Panc1 (cell line): ENCODE data around the gene RPL19. TPM values are rescaled to one million over a fixed set of nuclear protein-coding genes. Genes with fewer than 3 reads are reported as not detected.
A peak's percentile ranks its signal among the peaks of the same experiment; 100 is the strongest.

ENCODE experiments used
- ATAC-seq: fragments of 200-7000 bp; cut with Tn5 transposase; 2 replicates; pipeline ENCODE4 v1.9.1; 2020; ENCODE audit warnings: mild to moderate bottlenecking, moderate library complexity
- BruUV-seq: library from RNA; stranded (reverse); fragments of 400-500 nt; replicated peaks from 2 replicates; lab custom pipeline; 2021; lab: Mats Ljungman, UMichigan
- CTCF ChIA-PET: fragments of 300-600 bp; sonication (Branson Sonifier 250); formaldehyde crosslinking; loops from one replicate; lab custom pipeline; 2022; ENCODE audit warnings: antibody characterized with exemption; lab: Charles Lee
- POLR2A ChIA-PET: fragments of 300-600 bp; sonication (Branson Sonifier 250); formaldehyde crosslinking; loops from one replicate; lab custom pipeline; 2022; ENCODE audit warnings: antibody characterized with exemption; lab: Charles Lee
- DNase-seq: peaks from one replicate; pipeline ENCODE4 v3.0.0-alpha.2; 2010; ENCODE audit warnings: low read depth, low spot score
- H3K27ac ChIP-seq: 2 replicates; pipeline ENCODE4 v1.5.1; 2011; ENCODE audit warnings: mild to moderate bottlenecking, low read length, inconsistent platforms
- H3K27me3 ChIP-seq: fragments of 200-500 bp; sonication (Bioruptor generic); 2 replicates; pipeline ENCODE4 v1.6.0; 2014; ENCODE audit warnings: low read length, inconsistent platforms; ENCODE audit not compliant: control insufficient read depth, insufficient read depth
- H3K36me3 ChIP-seq: fragments of 200-500 bp; sonication (Bioruptor generic); 2 replicates; pipeline ENCODE4 v1.5.1; 2014; ENCODE audit warnings: inconsistent platforms, mild to moderate bottlenecking, low read length, moderate library complexity; ENCODE audit not compliant: control insufficient read depth, insufficient read depth
- H3K4me1 ChIP-seq: 2 replicates; pipeline ENCODE4 v1.5.1; 2011; ENCODE audit warnings: inconsistent platforms, mild to moderate bottlenecking, low read length, moderate library complexity; ENCODE audit not compliant: control insufficient read depth, insufficient read depth
- H3K4me3 ChIP-seq, 2 experiments: 2 replicates each; pipeline ENCODE4 v1.5.1; 2011 to 2012; ENCODE audit warnings: low read depth in 2 of 2, low read length in 2 of 2, mild to moderate bottlenecking in 2 of 2, inconsistent platforms in 1 of 2, moderate library complexity in 1 of 2
- H3K9me3 ChIP-seq: fragments of 200-500 bp; sonication (Bioruptor generic); 2 replicates; pipeline ENCODE4 v1.5.1; 2014; ENCODE audit warnings: low read depth, mild to moderate bottlenecking, inconsistent platforms, low read length, moderate library complexity; ENCODE audit not compliant: control insufficient read depth, insufficient read depth
- POLR2AphosphoS5 ChIP-seq: IDR thresholded peaks from 2 replicates; pipeline ENCODE4 v1.6.1; 2012; ENCODE audit warnings: mild to moderate bottlenecking, low read depth, low read length, moderate library complexity
- SIN3A ChIP-seq: IDR thresholded peaks from 2 replicates; pipeline ENCODE4 v1.6.1; 2012; ENCODE audit warnings: low read depth, mild to moderate bottlenecking, low read length, moderate library complexity, borderline replicate concordance; ENCODE audit not compliant: insufficient read depth
- TCF7L2 ChIP-seq: IDR thresholded peaks from 2 replicates; pipeline ENCODE4 v1.6.1; 2011; ENCODE audit warnings: mild to moderate bottlenecking, low read depth, low read length, inconsistent platforms
- in situ Hi-C: cut with HindIII; loops from 2 replicates; pipeline ENCODE4 v1.10.0; 2016; ENCODE audit warnings: low sequenced_read_pairs, low pct_unique_long_range_greater_than_20kb
- intact Hi-C: fragments of 100-400 bp; cut with micrococcal nuclease; formaldehyde crosslinking; loops from one replicate; pipeline ENCODE4 v1.10.0; 2022; ENCODE audit not compliant: unreplicated experiment
- total RNA-seq: library from RNA; stranded (reverse); gene quantifications from one replicate; pipeline ENCODE4 v1.2.1, GENCODE V29; 2021; ENCODE audit not compliant: unreplicated experiment
- TF ChIP-seq, protein P1 (sequence below): fragments of 450-650 bp; IDR thresholded peaks from 2 replicates; pipeline ENCODE4 v1.5.1; 2017; ENCODE audit warnings: mild to moderate bottlenecking
- TF ChIP-seq, protein P2 (sequence below), 2 experiments: IDR thresholded peaks; 2 replicates each; pipeline ENCODE4 v1.6.1; 2011 to 2012; ENCODE audit warnings: low read depth in 2 of 2, control low read depth in 1 of 2, low read length in 1 of 2, mild to moderate bottlenecking in 1 of 2, moderate library complexity in 1 of 2; ENCODE audit not compliant: insufficient read depth in 1 of 2

Gene RPL19
- total RNA-seq, 1 experiment from 2014 or later = 971 TPM

DNA sequence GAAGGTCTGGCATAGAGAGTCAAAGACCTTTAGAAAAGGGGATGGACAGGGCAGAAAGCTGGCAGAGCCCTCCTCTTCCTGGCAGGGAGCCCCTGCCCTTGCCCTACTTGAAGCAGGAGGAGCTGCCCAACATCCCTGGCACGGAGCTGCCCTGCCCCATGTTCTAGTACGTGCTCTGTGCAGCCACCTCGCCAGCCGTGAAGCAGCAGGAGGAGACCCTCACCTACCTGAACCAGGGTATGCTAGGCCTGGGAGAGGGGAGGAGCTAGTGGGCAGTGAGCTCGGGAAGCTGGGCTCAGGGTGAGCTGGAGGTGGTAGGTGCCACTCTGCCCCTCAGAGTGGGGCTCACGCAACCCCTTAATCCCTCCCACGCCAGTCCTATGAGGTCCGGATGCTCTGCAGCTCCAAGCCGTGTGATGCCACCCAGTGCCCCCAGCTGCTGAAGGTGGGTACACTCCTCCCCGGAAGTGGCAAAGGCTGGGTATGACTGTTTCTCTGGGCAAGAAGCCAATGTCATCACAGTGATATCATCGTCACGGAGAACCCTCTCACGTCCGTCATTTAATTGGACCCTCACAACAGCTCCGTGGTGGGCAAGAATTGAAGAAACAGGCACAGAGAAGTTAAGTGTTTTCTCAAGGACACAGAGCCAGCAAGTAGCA is 38.4 kb downstream of the RPL19 start:
- H3K4me3 ChIP-seq = no peak overlapping the region
- ATAC-seq = peak; percentile 47; the same call in 1 of the 2 replicates
- H3K27ac ChIP-seq = no peak overlapping the region
- in situ Hi-C loops = no loop called here
- H3K36me3 ChIP-seq = no peaks in the 10 kb centered on the region
- DNase-seq = no peak
- ChIA-PET CTCF (interaction anchor here (0.5 to 1.0 kb wide), 4 partner anchors 8 to 262 kb away, joined by 3 to 6 read pairs (median 4); partner anchors contain the start of gene MED1), POLR2A (no interaction called here)
- BruUV-seq = no TSS peak
- intact Hi-C loops = no loop called here
- TF ChIP-seq SIN3A = no peak
- H3K9me3 ChIP-seq = no peaks in the 10 kb centered on the region
- 0 out of 2 replicates have a peak, but pooled peaks cover 2% of the 10 kb centered on the region for H3K4me1 ChIP-seq
- no peaks in the 10 kb centered on the region for H3K27me3 ChIP-seq

DNA sequence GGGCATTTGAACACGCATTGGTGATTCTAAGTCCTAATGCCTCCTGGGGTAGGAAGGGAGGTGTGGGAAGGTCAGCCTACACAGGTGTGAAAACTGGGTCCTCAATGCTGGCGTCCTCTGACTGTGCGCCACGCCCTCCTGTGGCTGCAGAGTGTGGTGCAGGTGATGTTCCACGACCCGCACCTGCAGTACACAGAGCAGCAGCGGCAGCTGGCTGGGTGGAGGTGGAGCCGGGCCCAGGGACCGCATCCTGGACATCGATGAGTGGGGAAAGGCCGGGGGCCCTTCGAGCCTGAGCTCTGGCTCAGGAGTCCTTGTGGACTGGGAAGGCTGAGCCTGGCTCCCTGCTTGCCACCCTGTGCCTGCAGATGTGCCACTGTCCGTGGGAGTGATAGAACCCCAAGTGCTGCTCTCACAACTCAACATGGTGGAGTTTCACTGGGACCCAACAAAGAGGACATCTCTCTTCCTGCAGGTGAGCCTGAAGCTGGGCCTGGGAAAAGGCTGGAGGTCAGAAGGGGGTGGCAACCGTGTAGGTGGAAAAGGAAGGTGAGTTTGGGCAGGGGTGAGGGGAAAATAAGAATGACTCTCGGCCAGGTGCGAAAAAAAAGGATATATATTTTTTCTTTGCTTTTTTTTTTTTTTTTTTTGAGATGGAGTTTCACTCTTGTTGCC is 39.7 kb downstream of the RPL19 start:
- TF ChIP-seq SIN3A = no peak
- TF ChIP-seq, protein P1, sequence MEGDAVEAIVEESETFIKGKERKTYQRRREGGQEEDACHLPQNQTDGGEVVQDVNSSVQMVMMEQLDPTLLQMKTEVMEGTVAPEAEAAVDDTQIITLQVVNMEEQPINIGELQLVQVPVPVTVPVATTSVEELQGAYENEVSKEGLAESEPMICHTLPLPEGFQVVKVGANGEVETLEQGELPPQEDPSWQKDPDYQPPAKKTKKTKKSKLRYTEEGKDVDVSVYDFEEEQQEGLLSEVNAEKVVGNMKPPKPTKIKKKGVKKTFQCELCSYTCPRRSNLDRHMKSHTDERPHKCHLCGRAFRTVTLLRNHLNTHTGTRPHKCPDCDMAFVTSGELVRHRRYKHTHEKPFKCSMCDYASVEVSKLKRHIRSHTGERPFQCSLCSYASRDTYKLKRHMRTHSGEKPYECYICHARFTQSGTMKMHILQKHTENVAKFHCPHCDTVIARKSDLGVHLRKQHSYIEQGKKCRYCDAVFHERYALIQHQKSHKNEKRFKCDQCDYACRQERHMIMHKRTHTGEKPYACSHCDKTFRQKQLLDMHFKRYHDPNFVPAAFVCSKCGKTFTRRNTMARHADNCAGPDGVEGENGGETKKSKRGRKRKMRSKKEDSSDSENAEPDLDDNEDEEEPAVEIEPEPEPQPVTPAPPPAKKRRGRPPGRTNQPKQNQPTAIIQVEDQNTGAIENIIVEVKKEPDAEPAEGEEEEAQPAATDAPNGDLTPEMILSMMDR = peak; percentile 70
- intact Hi-C loops (no loop called here), in situ Hi-C loops (no loop called here)
- no peak for DNase-seq
- Histone ChIP-seq H3K27me3 (no peaks in the 10 kb centered on the region), H3K9me3 (no peaks in the 10 kb centered on the region), H3K4me1 (0 out of 2 replicates have a peak, but pooled peaks cover 2% of the 10 kb centered on the region), H3K36me3 (no peaks in the 10 kb centered on the region), H3K4me3 (no peak overlapping the region), H3K27ac (no peak overlapping the region)
- peak; percentile 50 for ATAC-seq
- ChIA-PET POLR2A (no interaction called here), CTCF (no interaction called here)
- no TSS peak for BruUV-seq

DNA sequence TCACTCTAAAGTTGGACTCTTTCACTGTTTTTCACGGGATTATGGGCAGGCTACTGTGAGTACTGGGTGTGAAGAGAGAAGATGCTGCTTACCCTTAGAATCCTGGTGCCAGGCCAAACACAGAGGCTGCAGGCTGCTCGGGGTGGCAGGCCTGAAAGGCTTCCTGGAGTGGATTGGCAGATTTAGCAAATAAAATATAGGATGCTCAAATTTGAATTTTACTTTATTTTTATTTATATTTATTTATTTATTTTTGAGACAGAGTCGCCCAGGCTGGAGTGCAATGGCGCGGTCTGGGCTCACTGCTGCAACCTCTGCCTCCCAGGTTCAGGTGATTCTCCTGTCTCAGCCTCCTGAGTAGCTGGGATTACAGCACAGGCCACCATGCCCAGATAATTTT is 40.5 kb downstream of the RPL19 start:
- Histone ChIP-seq H3K4me3 (no peak overlapping the region), H3K36me3 (no peaks in the 10 kb centered on the region), H3K27me3 (no peaks in the 10 kb centered on the region), H3K9me3 (no peaks in the 10 kb centered on the region), H3K27ac (no peak overlapping the region), H3K4me1 (0 out of 2 replicates have a peak, but pooled peaks cover 2% of the 10 kb centered on the region)
- intact Hi-C loops = no loop called here
- ATAC-seq (no peak), DNase-seq (no peak)
- in situ Hi-C loops = no loop called here
- TF ChIP-seq TCF7L2 = no peak
- no peak for TF ChIP-seq SIN3A
- TF ChIP-seq, protein P1 = no peak
- TF ChIP-seq, protein P2, sequence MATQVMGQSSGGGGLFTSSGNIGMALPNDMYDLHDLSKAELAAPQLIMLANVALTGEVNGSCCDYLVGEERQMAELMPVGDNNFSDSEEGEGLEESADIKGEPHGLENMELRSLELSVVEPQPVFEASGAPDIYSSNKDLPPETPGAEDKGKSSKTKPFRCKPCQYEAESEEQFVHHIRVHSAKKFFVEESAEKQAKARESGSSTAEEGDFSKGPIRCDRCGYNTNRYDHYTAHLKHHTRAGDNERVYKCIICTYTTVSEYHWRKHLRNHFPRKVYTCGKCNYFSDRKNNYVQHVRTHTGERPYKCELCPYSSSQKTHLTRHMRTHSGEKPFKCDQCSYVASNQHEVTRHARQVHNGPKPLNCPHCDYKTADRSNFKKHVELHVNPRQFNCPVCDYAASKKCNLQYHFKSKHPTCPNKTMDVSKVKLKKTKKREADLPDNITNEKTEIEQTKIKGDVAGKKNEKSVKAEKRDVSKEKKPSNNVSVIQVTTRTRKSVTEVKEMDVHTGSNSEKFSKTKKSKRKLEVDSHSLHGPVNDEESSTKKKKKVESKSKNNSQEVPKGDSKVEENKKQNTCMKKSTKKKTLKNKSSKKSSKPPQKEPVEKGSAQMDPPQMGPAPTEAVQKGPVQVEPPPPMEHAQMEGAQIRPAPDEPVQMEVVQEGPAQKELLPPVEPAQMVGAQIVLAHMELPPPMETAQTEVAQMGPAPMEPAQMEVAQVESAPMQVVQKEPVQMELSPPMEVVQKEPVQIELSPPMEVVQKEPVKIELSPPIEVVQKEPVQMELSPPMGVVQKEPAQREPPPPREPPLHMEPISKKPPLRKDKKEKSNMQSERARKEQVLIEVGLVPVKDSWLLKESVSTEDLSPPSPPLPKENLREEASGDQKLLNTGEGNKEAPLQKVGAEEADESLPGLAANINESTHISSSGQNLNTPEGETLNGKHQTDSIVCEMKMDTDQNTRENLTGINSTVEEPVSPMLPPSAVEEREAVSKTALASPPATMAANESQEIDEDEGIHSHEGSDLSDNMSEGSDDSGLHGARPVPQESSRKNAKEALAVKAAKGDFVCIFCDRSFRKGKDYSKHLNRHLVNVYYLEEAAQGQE (IDR thresholded peaks at IDR 0.05; ENCODE audit: insufficient read depth in 1 of 2, low read depth in 2 of 2, low read length in 1 of 2) = no peak
- no peak for TF ChIP-seq POLR2AphosphoS5
- POLR2A ChIA-PET = no interaction called here
- CTCF ChIA-PET = no interaction called here
- BruUV-seq = no TSS peak
